Measurements from ENCODE around the gene C9. TPM values are rescaled to one million over a fixed set of nuclear protein-coding genes. Genes with fewer than 3 reads are reported as not detected.

Gene C9
- total and polyA plus RNA-seq, 2 experiments from 2014 or later = not detected

DNA sequence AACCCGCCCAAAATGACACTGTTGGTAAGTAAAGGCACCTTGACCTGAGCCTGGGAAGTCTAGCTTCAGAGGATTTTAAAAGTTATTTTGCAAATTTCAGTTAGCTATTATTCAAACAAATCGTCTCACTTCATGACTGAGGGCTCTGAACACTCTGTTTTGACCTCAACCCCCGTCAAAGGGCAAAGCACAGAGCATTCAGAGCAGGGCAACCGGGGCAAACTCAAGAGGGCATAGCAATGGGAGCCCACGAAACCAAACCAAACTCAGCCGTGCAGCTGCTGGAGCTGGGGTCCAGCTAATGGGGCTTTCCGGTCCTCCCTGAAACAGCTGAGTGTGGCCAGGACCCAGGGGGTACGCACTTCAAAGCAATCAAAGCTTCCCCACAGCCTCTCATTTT is 1.6 kb downstream of the C9 start (continued):
- TF ChIP-seq, protein P1, sequence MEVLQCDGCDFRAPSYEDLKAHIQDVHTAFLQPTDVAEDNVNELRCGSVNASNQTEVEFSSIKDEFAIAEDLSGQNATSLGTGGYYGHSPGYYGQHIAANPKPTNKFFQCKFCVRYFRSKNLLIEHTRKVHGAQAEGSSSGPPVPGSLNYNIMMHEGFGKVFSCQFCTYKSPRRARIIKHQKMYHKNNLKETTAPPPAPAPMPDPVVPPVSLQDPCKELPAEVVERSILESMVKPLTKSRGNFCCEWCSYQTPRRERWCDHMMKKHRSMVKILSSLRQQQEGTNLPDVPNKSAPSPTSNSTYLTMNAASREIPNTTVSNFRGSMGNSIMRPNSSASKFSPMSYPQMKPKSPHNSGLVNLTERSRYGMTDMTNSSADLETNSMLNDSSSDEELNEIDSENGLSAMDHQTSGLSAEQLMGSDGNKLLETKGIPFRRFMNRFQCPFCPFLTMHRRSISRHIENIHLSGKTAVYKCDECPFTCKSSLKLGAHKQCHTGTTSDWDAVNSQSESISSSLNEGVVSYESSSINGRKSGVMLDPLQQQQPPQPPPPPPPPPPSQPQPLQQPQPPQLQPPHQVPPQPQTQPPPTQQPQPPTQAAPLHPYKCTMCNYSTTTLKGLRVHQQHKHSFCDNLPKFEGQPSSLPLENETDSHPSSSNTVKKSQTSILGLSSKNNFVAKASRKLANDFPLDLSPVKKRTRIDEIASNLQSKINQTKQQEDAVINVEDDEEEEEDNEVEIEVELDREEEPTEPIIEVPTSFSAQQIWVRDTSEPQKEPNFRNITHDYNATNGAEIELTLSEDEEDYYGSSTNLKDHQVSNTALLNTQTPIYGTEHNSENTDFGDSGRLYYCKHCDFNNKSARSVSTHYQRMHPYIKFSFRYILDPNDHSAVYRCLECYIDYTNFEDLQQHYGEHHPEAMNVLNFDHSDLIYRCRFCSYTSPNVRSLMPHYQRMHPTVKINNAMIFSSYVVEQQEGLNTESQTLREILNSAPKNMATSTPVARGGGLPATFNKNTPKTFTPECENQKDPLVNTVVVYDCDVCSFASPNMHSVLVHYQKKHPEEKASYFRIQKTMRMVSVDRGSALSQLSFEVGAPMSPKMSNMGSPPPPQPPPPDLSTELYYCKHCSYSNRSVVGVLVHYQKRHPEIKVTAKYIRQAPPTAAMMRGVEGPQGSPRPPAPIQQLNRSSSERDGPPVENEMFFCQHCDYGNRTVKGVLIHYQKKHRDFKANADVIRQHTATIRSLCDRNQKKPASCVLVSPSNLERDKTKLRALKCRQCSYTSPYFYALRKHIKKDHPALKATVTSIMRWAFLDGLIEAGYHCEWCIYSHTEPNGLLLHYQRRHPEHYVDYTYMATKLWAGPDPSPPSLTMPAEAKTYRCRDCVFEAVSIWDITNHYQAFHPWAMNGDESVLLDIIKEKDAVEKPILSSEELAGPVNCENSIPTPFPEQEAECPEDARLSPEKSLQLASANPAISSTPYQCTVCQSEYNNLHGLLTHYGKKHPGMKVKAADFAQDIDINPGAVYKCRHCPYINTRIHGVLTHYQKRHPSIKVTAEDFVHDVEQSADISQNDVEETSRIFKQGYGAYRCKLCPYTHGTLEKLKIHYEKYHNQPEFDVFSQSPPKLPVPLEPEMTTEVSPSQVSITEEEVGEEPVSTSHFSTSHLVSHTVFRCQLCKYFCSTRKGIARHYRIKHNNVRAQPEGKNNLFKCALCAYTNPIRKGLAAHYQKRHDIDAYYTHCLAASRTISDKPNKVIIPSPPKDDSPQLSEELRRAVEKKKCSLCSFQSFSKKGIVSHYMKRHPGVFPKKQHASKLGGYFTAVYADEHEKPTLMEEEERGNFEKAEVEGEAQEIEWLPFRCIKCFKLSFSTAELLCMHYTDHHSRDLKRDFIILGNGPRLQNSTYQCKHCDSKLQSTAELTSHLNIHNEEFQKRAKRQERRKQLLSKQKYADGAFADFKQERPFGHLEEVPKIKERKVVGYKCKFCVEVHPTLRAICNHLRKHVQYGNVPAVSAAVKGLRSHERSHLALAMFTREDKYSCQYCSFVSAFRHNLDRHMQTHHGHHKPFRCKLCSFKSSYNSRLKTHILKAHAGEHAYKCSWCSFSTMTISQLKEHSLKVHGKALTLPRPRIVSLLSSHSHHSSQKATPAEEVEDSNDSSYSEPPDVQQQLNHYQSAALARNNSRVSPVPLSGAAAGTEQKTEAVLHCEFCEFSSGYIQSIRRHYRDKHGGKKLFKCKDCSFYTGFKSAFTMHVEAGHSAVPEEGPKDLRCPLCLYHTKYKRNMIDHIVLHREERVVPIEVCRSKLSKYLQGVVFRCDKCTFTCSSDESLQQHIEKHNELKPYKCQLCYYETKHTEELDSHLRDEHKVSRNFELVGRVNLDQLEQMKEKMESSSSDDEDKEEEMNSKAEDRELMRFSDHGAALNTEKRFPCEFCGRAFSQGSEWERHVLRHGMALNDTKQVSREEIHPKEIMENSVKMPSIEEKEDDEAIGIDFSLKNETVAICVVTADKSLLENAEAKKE (CRISPR knock-in tag; IDR thresholded peaks at IDR 0.05) = no peak
- TF ChIP-seq, protein P2, sequence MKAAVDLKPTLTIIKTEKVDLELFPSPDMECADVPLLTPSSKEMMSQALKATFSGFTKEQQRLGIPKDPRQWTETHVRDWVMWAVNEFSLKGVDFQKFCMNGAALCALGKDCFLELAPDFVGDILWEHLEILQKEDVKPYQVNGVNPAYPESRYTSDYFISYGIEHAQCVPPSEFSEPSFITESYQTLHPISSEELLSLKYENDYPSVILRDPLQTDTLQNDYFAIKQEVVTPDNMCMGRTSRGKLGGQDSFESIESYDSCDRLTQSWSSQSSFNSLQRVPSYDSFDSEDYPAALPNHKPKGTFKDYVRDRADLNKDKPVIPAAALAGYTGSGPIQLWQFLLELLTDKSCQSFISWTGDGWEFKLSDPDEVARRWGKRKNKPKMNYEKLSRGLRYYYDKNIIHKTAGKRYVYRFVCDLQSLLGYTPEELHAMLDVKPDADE (IDR thresholded peaks at IDR 0.05) = no peak
- TF ChIP-seq JUNB (IDR thresholded peaks at IDR 0.05; ENCODE audit: unreplicated experiment) (no peak), CREB1 (CRISPR knock-in tag; IDR thresholded peaks at IDR 0.05; ENCODE audit: low read depth) (no peak)

DNA sequence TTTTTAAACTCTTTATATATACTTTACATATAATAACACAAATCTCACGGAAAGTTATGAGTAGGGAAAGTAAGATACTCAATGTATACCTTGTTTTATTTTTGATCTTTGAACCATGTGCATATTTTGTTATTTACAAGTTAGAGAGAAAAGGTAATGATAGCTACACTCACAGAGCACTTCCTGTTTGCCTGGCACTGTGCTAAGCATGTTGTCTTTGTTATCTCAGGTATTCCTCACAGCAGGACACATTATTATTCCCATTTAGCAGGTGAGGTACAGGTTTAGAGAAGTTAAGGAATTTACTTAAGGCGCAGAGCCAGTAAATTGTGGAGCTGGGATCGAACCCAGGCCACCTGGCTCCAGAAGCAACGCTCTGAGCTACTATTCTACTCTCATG is 3.0 kb downstream of the C9 start:
- Mint-ChIP-seq H3K4me3 (no peak overlapping the region), H3K4me1 (peaks cover 30% of the 10 kb centered on the region), H3K9me3 (peaks cover 10% of the 10 kb centered on the region; the same call in 1 of the 3 replicates), H3K36me3 (ENCODE audit: low read depth) (peaks cover 8% of the 10 kb centered on the region; the same call in 2 of the 3 replicates), H3K27ac (no peak overlapping the region), H3K27me3 (ENCODE audit: insufficient read depth, low read depth, poor library complexity) (peaks cover 3% of the 10 kb centered on the region)
- H3K4me3 ChIP-seq = no peak overlapping the region
- no peak overlapping the region for H3K27ac ChIP-seq (ENCODE audit: low read depth)
- H3F3A ChIP-seq (replicated peaks; ENCODE audit: low read depth) = no peaks in the 10 kb centered on the region
- ATAC-seq (no peak), DNase-seq (ENCODE audit: low spot score) (no peak)
- no peaks in the 10 kb centered on the region for H3K27me3 ChIP-seq (ENCODE audit: insufficient read depth)
- H3K4me1 ChIP-seq (ENCODE audit: insufficient read depth) = no peaks in the 10 kb centered on the region
- H2AFZ ChIP-seq = no peak overlapping the region
- H3K4me2 ChIP-seq = no peak overlapping the region
- no peaks in the 10 kb centered on the region for H4K20me1 ChIP-seq (replicated peaks; ENCODE audit: insufficient read depth)
- H3K36me3 ChIP-seq (ENCODE audit: insufficient read depth) = no peaks in the 10 kb centered on the region
- H3K79me2 ChIP-seq (replicated peaks; ENCODE audit: insufficient read depth) = no peaks in the 10 kb centered on the region
- H3K9me2 ChIP-seq (ENCODE audit: insufficient read depth) = peaks cover 18% of the 10 kb centered on the region; the same call in 1 of the 2 replicates
- no peak for TF ChIP-seq CREB1 (CRISPR knock-in tag; IDR thresholded peaks at IDR 0.05; ENCODE audit: low read depth)
- TF ChIP-seq NANOG (IDR thresholded peaks at IDR 0.05; ENCODE audit: borderline replicate concordance) = no peak
- TF ChIP-seq STAT1 (IDR thresholded peaks at IDR 0.05; ENCODE audit: unreplicated experiment) = no peak
- no peak for TF ChIP-seq EZH2 (IDR thresholded peaks at IDR 0.05; ENCODE audit: low read depth, unreplicated experiment)
- TF ChIP-seq, protein P3, sequence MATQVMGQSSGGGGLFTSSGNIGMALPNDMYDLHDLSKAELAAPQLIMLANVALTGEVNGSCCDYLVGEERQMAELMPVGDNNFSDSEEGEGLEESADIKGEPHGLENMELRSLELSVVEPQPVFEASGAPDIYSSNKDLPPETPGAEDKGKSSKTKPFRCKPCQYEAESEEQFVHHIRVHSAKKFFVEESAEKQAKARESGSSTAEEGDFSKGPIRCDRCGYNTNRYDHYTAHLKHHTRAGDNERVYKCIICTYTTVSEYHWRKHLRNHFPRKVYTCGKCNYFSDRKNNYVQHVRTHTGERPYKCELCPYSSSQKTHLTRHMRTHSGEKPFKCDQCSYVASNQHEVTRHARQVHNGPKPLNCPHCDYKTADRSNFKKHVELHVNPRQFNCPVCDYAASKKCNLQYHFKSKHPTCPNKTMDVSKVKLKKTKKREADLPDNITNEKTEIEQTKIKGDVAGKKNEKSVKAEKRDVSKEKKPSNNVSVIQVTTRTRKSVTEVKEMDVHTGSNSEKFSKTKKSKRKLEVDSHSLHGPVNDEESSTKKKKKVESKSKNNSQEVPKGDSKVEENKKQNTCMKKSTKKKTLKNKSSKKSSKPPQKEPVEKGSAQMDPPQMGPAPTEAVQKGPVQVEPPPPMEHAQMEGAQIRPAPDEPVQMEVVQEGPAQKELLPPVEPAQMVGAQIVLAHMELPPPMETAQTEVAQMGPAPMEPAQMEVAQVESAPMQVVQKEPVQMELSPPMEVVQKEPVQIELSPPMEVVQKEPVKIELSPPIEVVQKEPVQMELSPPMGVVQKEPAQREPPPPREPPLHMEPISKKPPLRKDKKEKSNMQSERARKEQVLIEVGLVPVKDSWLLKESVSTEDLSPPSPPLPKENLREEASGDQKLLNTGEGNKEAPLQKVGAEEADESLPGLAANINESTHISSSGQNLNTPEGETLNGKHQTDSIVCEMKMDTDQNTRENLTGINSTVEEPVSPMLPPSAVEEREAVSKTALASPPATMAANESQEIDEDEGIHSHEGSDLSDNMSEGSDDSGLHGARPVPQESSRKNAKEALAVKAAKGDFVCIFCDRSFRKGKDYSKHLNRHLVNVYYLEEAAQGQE (IDR thresholded peaks at IDR 0.05; ENCODE audit: unreplicated experiment) = no peak
- no peak for TF ChIP-seq EZH2phosphoT487 (IDR thresholded peaks at IDR 0.05; ENCODE audit: unreplicated experiment)

Data from GM23338 (cell line).